HepG2 (cell line): ENCODE data around the gene KRTCAP3. TPM values are rescaled to one million over a fixed set of nuclear protein-coding genes. Genes with fewer than 3 reads are reported as not detected.
A peak's percentile ranks its signal among the peaks of the same experiment; 100 is the strongest.

Experiments
- ARNTL ChIP-seq: sonication (generic); formaldehyde crosslinking; IDR thresholded peaks from 2 replicates; pipeline ENCODE4 v1.4.0; 2020; ENCODE audit warnings: mild to moderate bottlenecking, missing genetic modification reagents
- CHD4 ChIP-seq: fragments of 200-600 bp; sonication (generic); IDR thresholded peaks from 2 replicates; pipeline ENCODE4 v1.7.0; 2017; ENCODE audit warnings: mild to moderate bottlenecking, low read length, borderline replicate concordance
- CREB1 ChIP-seq, 2 experiments: fragments of 450-650 bp in 1 of 2; IDR thresholded peaks; 2 replicates each; pipeline ENCODE4 v1.6.1; 2016 to 2017; ENCODE audit warnings: control low read depth in 1 of 2, mild to moderate bottlenecking in 1 of 2, missing compliant biosample characterization in 1 of 2, missing genetic modification characterization in 1 of 2
- CSRNP2 ChIP-seq: sonication (generic); formaldehyde crosslinking; conservative IDR thresholded peaks from 2 replicates; pipeline ENCODE4 v1.8.0; 2022; ENCODE audit warnings: low read depth, missing genetic modification reagents
- EED ChIP-seq: sonication (generic); formaldehyde crosslinking; IDR thresholded peaks from 2 replicates; pipeline ENCODE4 v1.5.0; 2020; ENCODE audit warnings: mild to moderate bottlenecking, missing genetic modification reagents
- EP300 ChIP-seq, 3 experiments: sonication (generic) in 1 of 3; formaldehyde crosslinking in 1 of 3; IDR thresholded peaks; 2 replicates each; pipeline versions ENCODE4 v1.5.1 to v1.6.1; 2011 to 2020; ENCODE audit warnings: low read depth in 2 of 3, low read length in 2 of 3, borderline replicate concordance in 1 of 3, improper control_type of control experiment in 1 of 3, mild to moderate bottlenecking in 1 of 3, missing genetic modification reagents in 1 of 3, moderate library complexity in 1 of 3
- FOXA3 ChIP-seq: IDR thresholded peaks from 2 replicates; pipeline ENCODE4 v1.6.1; 2016; ENCODE audit warnings: missing genetic modification reagents, missing compliant biosample characterization
- HDAC1 ChIP-seq: sonication (generic); formaldehyde crosslinking; IDR thresholded peaks from 2 replicates; pipeline ENCODE4 v1.5.1; 2020; ENCODE audit warnings: mild to moderate bottlenecking, missing genetic modification reagents
- HNF4G ChIP-seq, 2 experiments: sonication (generic) in 1 of 2; formaldehyde crosslinking in 1 of 2; IDR thresholded peaks; 2 replicates each; pipeline versions ENCODE4 v1.4.0 to v1.6.1; 2011 to 2020; ENCODE audit warnings: borderline replicate concordance in 2 of 2, low read depth in 2 of 2, mild to moderate bottlenecking in 2 of 2, low read length in 1 of 2, missing genetic modification reagents in 1 of 2, moderate library complexity in 1 of 2
- IKZF5 ChIP-seq: IDR thresholded peaks from 2 replicates; pipeline ENCODE4 v1.6.1; 2018; ENCODE audit warnings: missing genetic modification reagents, mild to moderate bottlenecking, missing compliant biosample characterization
- KAT8 ChIP-seq: IDR thresholded peaks from 2 replicates; pipeline ENCODE4 v1.6.1; 2016; ENCODE audit warnings: missing genetic modification reagents, missing compliant biosample characterization
- KLF13 ChIP-seq: sonication (generic); formaldehyde crosslinking; IDR thresholded peaks from 2 replicates; pipeline ENCODE4 v1.4.0; 2020; ENCODE audit warnings: mild to moderate bottlenecking, missing genetic modification reagents
- MEIS2 ChIP-seq: sonication (generic); formaldehyde crosslinking; IDR thresholded peaks from 2 replicates; pipeline ENCODE4 v1.9.0; 2021; ENCODE audit warnings: mild to moderate bottlenecking, missing genetic modification reagents
- PATZ1 ChIP-seq: sonication (generic); formaldehyde crosslinking; IDR thresholded peaks from 2 replicates; pipeline ENCODE4 v1.4.0; 2020; ENCODE audit warnings: missing genetic modification reagents
- RXRA ChIP-seq: sonication (generic); formaldehyde crosslinking; IDR thresholded peaks from 2 replicates; pipeline ENCODE4 v1.5.1; 2020; ENCODE audit warnings: missing genetic modification reagents
- SAP130 ChIP-seq: IDR thresholded peaks from 2 replicates; pipeline ENCODE4 v1.6.1; 2016; ENCODE audit warnings: low read depth
- SRSF9 ChIP-seq: fragments of 200-400 bp; formaldehyde crosslinking; IDR thresholded peaks from 2 replicates; pipeline ENCODE4 v1.6.1; 2018; ENCODE audit warnings: borderline replicate concordance, mild to moderate bottlenecking, low read depth, low read length; ENCODE audit not compliant: insufficient read depth, poor library complexity, severe bottlenecking
- ZNF224 ChIP-seq: sonication (generic); formaldehyde crosslinking; IDR thresholded peaks from 2 replicates; pipeline ENCODE4 v1.5.0; 2020; ENCODE audit warnings: mild to moderate bottlenecking, missing genetic modification reagents
- ZNF292 ChIP-seq: sonication (generic); formaldehyde crosslinking; IDR thresholded peaks from 2 replicates; pipeline ENCODE4 v1.8.1; 2022; ENCODE audit warnings: mild to moderate bottlenecking, low read depth, missing genetic modification reagents, borderline replicate concordance
- ZNF451 ChIP-seq: sonication (generic); formaldehyde crosslinking; IDR thresholded peaks from 2 replicates; pipeline ENCODE4 v1.5.0; 2020; ENCODE audit warnings: mild to moderate bottlenecking, missing genetic modification reagents
- ZNF619 ChIP-seq: sonication (generic); formaldehyde crosslinking; IDR thresholded peaks from 2 replicates; pipeline ENCODE4 v1.4.0; 2020; ENCODE audit warnings: mild to moderate bottlenecking, missing genetic modification reagents
- ZNF737 ChIP-seq: sonication (generic); formaldehyde crosslinking; IDR thresholded peaks from 2 replicates; pipeline ENCODE4 v1.5.0; 2020; ENCODE audit warnings: missing genetic modification reagents, mild to moderate bottlenecking, borderline replicate concordance
- ZNF850 ChIP-seq: sonication (generic); formaldehyde crosslinking; conservative IDR thresholded peaks from 2 replicates; pipeline ENCODE4 v1.9.0; 2021; ENCODE audit warnings: mild to moderate bottlenecking, missing genetic modification reagents
- polyA plus RNA-seq, 8 experiments: library from polyadenylated mRNA; depleted of rRNA in 3 of 8; stranded (reverse) in 7 of 8; unstranded in 1 of 8; fragments of >200 nt; fragmentation: Illumina TruSeq in 4 of 8; extraction: Trizol in 4 of 8; gene quantifications; 2 replicates each; pipeline versions ENCODE4 v1.2.1 to v1.2.3, GENCODE V29; 2011 to 2016; ENCODE audit warnings: low read depth in 4 of 8, missing spikeins in 1 of 8, mixed read lengths in 1 of 8; ENCODE audit not compliant: insufficient read depth in 1 of 8
- total RNA-seq, 5 experiments: library from RNA; depleted of rRNA; stranded (reverse); fragments of >200 nt; fragmentation: Illumina TruSeq; extraction: Trizol; gene quantifications; 2 replicates each; pipeline ENCODE4 v1.2.3, GENCODE V29; 2016; ENCODE audit warnings: low read depth in 1 of 5

Gene KRTCAP3
- total and polyA plus RNA-seq, 2 of the 13 experiments (the other 11 are each of a cell fraction or from before 2014, with no cell fraction given): 2.1 to 4.5 TPM

GRCh38 chr2:27412419-27413152 lies 29.6 kb upstream of the KRTCAP3 start (continued):
- no peak for TF ChIP-seq PATZ1 (CRISPR knock-in tag)
- TF ChIP-seq EP300 (IDR thresholded peaks at IDR 0.05; ENCODE audit: low read depth in 2 of 2, low read length in 2 of 2): peak; percentile 38 to 39; a peak in 2 of 4 replicates
- no peak for TF ChIP-seq EP300 (CRISPR knock-in tag; IDR thresholded peaks at IDR 0.05; ENCODE audit: borderline replicate concordance)
- TF ChIP-seq ZNF850: 0 out of 2 replicates have a peak, but pooled peaks have one; percentile 59
- TF ChIP-seq ZNF619: no peak
- no peak for TF ChIP-seq ZNF451
- no peak for TF ChIP-seq ZNF737 (CRISPR knock-in tag)
- 0 out of 2 replicates have a peak, but pooled peaks have one; percentile 3 for TF ChIP-seq ARNTL (CRISPR knock-in tag)
- TF ChIP-seq ZNF224 (CRISPR knock-in tag): no peak
- TF ChIP-seq FOXA3: peak; percentile 68
- peak; percentile 50; the same call in 1 of the 2 replicates for TF ChIP-seq SAP130
- peak; percentile 48 for TF ChIP-seq HNF4G (IDR thresholded peaks at IDR 0.05; ENCODE audit: borderline replicate concordance, low read depth, low read length)
- no peak for TF ChIP-seq HNF4G (CRISPR knock-in tag; IDR thresholded peaks at IDR 0.05; ENCODE audit: borderline replicate concordance, low read depth)
- no peak for TF ChIP-seq KLF13 (CRISPR knock-in tag)
- 0 out of 2 replicates have a peak, but pooled peaks have one; percentile 41 for TF ChIP-seq KAT8
- no peak for TF ChIP-seq CREB1 (IDR thresholded peaks at IDR 0.05)
- TF ChIP-seq CREB1 (CRISPR knock-in tag; IDR thresholded peaks at IDR 0.05): peak; percentile 52; the same call in 1 of the 2 replicates
- no peak for TF ChIP-seq SRSF9
- TF ChIP-seq ZNF292: 0 out of 2 replicates have a peak, but pooled peaks have one; percentile 1
- TF ChIP-seq RXRA (CRISPR knock-in tag): peak; percentile 60; the same call in 1 of the 2 replicates
- TF ChIP-seq HDAC1: peak; percentile 53; the same call in 1 of the 2 replicates
- TF ChIP-seq IKZF5 (CRISPR knock-in tag): peak; percentile 45; the same call in 1 of the 2 replicates
- no peak for TF ChIP-seq EED
- no peak for TF ChIP-seq MEIS2
- TF ChIP-seq CHD4: peak; percentile 86; the same call in 1 of the 2 replicates
- no peak for TF ChIP-seq CSRNP2 (CRISPR knock-in tag)
